HT1080 (cell line): ENCODE results near the gene OLIG3. TPM values are rescaled to one million over a fixed set of nuclear protein-coding genes. Genes with fewer than 3 reads are reported as not detected.

Experiments used
- DNase-seq: peaks from one replicate; pipeline ENCODE4 v3.0.0-alpha.2; 2015; ENCODE audit warnings: low read depth
- polyA plus RNA-seq, 2 experiments: library from polyadenylated mRNA; depleted of rRNA; stranded (reverse); fragments of >200 nt; gene quantifications; 2 replicates each; pipeline ENCODE4 v1.2.3, GENCODE V29; 2015
- total RNA-seq: library from RNA; depleted of rRNA; stranded (reverse); fragments of >200 nt; shearing (Covaris generic); gene quantifications from 2 replicates; pipeline ENCODE4 v1.2.3, GENCODE V29; 2014; rRNA removed

The OLIG3 gene
- not detected in 2 replicates for total RNA-seq
- not detected in 2 replicates for polyA plus RNA-seq (2015; cell fraction: cytosol; rRNA removed)
- polyA plus RNA-seq (2015; cell fraction: nucleus; rRNA removed): not detected in 2 replicates

- DNase-seq: no peak
Observed at GRCh38 chr6:137494281-137494987, at the start of gene OLIG3. Gene OLIG3, minus strand, starts transcription at chr6:137494394. Its CDS starts 224 bp downstream, at chr6:137494170.

DNA sequence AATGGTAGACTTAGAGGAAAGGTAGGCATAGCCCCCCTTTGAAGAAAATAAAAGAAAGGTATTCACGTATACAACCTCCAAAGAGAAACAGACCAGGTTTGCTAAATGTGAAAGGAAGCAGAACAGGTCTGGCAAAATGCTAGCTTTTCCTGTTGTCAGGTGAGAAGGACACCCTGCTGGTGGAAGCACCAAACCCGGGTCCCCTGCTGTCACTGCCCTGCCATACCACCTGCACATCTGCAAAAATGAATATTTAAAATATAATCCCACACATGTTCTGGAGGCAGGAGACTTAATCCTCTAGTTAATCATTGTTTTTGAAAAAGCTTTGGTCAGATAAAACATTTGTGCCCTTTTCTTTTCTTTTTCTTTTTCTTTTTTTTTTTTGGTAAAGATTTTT lies 48.9 kb upstream of the OLIG3 start:
- no peak for DNase-seq

DNA sequence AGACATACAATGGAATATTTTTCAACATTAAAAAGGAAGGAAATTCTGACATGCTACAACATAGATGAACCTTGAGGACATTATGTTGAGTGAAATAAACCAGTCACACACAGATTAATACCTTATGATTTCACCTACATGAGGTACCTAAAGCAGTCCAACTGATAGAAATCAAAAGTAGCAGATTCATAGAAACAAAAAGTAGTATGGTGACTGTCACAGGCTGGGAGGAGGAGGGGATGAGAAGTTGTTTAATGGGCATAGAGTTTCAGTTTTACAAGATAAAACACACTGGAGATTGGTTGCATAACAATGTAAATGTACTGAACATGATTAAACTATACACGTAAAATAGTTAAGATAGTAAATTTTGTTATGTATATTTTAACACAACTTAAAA lies 48.5 kb upstream of the OLIG3 start:
- no peak for DNase-seq

GRCh38 chr6:137541534-137542063 lies 47.4 kb upstream of the OLIG3 start:
- no peak for DNase-seq

DNA sequence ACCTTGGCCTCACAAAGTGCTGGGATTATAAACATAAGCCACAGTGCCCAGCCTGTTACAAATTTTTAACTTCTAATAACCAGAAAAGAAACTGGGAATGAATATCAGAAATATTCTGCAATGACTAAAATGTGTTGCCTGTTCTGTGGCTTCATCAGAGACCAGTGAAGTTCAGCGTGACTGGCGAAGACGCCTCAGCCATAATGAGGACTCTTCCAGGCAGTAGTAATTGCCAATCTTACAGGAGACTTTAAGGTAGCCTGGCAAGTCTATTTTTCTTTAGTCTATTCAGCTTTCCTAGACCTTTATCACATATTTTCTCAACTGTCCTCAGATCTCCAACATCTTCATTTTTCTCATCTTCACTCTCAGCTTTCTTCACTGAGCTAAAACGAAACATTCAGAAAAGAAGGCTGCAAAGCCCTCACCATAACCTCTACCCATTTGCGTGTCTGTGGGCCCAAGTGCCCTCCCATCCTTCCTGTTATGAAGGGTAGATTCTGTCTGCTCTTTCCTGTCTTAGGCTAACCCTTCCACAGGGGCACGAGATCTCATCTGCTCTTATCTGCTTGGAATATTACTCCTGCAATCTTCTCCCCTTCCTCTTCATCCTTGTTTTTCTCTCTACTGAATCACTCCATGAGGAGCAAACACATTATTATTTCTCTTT lies 42.0 kb upstream of the OLIG3 start:
- DNase-seq: no peak

DNA sequence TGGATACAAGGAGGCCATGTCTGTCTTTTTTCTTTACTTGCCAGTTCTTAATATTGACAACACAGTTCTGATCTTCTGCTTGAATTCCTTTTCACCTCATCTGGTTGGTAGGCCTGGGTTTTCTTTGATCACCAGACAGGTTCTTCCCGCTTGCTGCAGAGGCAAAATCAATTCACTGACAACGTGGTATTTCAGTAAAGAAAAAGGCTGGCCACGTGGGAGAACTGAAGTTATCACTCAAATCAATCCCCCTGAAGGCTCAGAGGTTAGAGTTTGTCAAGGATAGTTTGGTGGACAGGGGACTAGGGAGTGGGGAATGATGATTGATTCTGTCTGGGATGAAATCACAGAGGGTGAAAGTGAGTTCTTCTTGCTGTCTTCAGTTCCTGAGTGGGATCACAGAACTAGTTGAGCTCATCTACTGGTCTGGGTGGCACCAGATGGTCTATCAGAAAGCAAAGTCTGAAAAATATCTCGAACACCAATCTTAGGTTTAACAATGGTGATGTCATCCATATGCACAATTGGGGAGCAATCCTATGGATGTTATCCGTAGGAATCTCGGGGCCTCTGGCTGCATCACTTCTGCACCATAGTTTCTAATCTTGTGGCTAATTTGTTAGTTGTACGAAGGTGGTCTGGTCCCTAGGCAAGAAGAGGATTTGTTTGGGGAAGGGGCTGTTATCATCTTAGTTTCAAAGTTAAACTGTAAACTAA lies 37.3 kb upstream of the OLIG3 start:
- DNase-seq: no peak

- no peak for DNase-seq
Observed at GRCh38 chr6:137530404-137530803, 36.2 kb upstream of the OLIG3 start.

- DNase-seq: no peak
Observed at GRCh38 chr6:137522831-137523230, 28.6 kb upstream of the OLIG3 start.

DNA sequence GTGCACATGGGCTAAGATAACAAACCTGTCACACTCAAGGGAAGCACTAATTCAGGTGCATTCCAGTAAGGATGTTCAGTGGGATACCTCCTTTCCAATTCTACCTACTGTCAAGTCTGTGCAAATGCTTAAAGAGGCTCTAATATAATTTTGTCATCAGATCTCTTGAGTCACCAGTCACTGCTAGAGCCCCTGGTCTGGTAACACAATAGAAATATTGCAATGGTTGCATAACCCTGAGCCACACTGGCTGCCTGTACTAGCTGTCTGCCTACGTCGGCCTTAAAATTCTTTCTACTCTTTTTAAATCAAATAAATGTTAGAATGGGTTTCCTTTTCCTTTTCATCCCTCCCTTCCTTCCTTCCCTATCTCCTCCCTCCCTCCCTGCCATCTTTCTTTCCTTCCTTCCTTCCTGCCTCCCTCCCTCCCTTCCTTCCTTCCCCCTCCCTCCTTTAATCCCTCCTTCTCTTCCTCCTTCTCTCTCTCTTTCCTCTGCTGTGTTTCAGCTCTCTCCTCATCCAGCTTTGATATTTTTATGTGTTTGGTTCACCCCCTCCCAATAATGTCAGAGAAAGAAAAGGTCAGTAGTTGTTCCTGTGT lies 28.1 kb upstream of the OLIG3 start:
- DNase-seq: no peak

DNA sequence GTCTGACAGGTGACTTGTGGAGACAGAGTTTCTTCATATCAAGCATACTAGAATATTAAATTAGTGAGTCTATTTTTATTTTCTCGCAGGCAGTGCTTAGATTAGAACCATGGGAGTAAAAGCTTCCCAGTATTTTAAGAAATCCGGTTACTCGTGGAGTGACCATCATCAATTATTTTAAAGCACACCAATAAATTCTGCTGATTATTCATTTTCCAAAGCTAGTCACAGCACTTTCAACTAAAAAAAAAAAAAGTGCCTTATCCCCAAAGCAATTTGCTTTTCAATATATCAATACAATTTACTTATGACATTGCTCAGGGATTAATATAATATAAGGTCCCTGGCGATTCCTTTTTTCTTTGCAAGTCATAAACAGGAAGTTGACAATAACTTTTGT lies 26.3 kb upstream of the OLIG3 start:
- no peak for DNase-seq

DNA sequence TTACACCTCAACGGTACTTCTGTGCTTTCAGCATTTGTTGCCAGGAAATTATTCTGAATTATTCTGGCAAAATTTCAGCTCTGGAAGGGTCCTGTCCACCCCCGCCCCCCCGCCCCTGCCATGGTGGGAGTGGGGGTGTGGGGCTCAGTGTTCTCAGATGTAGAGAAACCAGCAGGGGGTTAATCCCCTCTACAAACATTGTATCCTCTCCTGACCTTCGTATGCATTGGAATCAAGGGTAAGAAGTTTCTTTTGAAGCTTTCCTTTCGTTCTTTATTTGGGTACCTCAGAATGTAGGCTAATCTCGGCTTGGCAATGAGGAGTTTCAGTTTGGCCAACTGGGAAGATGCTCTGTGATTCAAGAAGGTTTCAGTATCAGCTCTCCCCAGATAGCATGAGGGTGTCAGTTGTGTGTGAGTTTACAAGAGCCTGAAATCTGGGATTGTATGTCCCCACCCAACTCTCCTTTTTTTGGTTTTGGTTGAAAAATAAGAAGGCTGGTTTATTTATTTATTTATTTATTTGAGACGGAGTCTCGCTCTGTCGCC lies 25.5 kb upstream of the OLIG3 start:
- DNase-seq: no peak

DNA sequence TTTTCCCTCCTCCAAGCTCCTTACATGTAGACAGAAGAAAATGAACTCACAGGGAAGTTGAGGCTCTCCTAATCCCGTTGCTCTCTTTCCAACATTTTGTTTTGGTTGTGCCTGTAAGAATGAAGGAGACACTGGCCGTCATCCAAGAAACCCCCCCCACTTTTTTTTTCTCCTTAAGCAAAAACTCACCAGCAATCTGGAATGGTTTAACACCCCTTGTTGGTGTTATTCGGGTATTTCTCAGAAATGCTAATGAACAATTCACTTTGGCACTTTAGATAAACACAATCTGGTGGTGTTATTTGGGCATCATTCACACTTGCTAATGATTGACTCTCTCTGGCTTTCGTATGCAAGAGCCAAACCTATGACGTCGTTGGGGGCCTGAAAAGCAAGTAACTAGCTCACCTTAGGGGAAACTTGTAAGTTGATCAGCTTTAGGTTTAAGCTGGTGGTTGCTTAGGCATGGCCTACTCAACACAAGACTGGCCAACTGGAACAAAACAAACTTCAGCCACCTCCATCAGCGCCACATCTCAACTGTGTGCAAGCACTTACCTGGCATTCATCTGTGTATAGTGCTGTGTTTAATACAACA lies 24.3 kb upstream of the OLIG3 start:
- DNase-seq: no peak

DNA sequence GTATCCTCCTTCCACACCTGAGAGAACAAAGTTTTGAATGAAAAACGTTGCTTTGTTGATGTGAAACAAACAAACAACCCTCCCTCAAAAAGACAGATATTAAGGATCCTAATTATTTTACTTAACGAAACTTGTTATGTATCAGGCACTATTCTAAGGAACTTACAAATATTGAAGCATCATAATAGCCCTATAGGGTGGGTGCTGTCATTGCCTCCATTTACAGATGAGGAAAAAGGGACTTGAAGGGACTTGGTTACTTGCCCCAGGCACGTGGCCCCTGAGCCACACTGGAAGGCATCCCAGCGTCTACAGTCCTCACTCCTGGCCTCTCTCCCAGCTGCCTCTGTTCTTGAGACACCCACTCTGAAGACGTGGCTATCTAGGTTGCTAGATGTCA lies 20.2 kb upstream of the OLIG3 start:
- DNase-seq: no peak

DNA sequence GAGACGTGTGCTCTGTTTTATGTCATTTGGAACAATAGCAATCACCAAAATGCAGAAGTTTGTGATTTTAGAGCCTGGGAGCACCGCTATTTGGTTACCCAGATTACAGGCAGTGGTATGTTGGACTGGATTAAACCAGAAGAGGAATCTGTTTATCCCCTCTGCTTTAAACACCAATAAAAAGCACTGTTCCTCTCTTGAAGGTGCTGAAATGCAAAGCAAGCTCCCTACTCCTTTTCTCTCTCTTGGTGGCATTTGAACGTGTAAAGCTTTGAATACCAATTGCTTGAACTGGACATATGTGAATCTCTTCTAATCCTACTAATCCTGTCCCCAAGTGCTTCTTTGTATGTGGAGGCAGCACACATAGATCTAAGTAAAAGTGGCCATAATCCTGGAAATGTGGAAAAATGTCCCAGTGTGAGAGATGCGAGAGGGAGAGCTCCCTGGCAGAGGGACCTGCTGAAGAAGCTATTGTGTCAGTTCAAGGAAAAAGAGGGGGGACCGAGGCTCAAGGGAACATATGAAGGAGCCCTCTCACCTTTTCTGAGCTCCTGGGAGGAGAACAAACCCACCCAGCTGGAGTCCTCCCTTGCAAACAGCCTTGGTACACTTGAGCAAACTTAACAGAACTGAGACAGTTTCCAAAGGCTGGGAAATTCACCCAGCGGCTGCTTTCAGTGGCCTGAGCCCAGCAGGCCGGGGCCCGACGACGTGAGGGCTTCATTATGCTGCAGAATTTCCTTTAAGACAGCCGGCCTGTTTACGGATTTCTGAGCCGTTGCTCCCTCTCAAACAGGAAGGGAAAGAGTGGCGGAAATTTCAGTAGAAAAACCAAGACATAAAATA lies 18.8 kb upstream of the OLIG3 start:
- no peak for DNase-seq

GRCh38 chr6:137510923-137511322 lies 16.7 kb upstream of the OLIG3 start:
- no peak for DNase-seq

- DNase-seq: no peak
Observed at GRCh38 chr6:137498481-137499190, 4.4 kb upstream of the OLIG3 start.

DNA sequence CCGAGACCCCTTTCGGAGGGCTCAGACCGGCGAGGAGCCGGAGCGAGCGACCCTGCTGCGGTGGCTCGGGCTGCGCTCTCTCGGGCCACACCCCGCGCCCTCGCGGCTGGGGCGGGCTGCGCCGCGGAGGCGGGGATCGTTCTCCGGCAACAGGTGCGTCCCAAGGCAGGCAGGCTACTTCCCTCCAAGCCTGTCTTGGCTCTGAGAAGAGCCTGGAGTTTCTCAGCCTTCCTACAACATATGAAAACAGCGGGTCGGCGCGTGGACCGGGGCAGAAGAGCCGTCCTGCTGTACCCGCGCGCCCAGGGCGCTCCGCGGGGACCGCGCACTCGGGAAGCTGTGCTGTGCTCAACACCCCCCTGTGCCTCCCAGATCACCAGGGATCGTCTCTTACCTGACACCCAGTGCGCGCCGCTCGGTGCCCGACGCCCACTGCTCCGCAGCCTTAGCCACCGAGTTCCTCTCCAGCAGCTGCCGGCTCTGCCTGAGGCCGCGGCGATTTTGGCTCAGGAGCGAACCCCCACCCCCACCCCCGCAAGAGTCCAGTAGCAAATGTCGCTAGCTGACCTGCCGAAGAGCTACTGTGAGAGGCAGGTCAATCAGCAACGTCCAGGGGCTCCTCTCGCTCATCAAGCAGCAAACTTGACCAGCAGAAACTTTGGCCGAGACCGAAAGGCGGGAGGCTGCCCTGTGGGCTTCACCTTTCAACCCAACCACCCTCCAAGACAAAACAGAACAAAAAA lies 3.7 kb upstream of the OLIG3 start:
- no peak for DNase-seq

DNA sequence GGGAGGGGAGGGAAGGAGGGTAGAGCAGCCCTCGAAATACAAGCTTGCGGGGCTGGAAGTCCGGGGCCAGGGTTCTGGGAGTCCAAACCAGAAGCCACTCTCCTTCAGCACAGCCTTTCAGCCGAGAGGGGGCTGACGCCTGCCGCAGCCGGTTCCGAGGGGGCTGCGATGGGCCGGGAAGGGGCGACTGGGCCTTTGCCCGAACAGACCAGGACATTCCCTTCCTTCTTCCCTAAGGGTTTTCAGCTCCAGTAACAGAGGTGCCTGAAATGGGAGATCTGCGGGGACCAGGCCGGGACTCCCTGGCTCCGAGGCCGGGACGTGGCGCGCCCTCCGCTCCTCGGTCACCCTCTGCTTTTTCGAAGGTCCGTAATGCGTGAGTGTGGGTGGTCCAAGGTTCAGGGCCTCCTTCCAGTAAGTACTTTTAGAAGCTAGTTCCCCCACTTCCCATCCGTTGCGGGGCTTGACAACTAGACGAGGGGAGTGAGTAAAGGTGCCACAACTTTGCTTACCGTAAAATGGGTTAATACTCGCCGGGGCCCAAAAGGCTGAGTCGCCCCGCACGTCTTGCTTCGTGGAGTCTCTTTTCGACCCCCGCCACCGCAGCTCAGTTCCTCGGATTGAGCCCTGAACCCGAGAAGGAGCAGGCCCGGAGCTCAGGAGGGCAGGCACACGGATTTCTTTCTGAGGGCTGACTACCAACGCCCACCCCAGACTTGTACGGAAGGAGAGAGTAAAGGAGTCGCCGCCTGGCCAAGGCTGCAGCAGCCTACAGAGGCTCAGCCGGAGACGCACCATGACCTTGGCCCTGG lies 2.9 kb upstream of the OLIG3 start:
- no peak for DNase-seq
